ENCODE measurements around the gene HIVEP3. TPM values are rescaled to one million over a fixed set of nuclear protein-coding genes. Genes with fewer than 3 reads are reported as not detected.

The HIVEP3 gene
- total and polyA plus RNA-seq, 8 donors: 1.8 to 65.3 (median 3.8) TPM

DNA sequence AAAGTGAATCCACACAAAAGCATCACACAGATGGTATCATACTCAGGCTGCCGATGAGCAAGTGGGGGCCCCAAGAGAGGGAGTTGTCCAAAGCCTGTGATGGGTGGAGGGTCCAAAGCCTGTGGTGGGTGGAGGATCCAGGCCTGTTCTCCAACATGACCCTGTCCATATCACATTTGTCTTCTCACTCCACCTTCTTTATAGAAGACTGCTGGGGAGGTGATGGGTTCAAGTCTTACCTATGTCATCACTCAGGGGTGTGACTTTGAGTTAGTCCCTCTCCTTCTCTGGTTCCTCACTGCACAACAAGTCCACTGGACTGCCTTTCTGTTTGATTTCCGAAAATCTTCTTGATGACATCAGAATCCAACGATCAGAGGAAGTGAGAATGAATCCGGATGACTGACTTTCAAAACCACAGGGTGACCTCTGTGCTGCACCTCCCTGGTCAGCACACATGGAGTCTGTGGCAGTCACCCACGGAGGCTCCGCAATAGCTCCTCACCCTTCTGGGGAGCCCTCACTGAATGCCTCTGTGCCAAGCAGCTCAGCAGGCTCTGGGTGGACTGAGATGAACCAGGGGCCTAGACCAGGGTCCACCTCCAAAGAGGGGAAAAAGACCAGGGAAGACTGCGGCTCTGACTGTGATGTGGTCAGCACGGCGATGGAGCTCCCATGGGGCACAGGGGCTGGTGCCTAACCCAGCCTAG lies 166.8 kb downstream of the HIVEP3 start:
- TF ChIP-seq POLR2A (IDR thresholded peaks at IDR 0.05): no peak
- TF ChIP-seq EP300 (IDR thresholded peaks at IDR 0.05): no peak
- no peak for TF ChIP-seq POLR2AphosphoS5 (IDR thresholded peaks at IDR 0.05)
- TF ChIP-seq, protein P1, sequence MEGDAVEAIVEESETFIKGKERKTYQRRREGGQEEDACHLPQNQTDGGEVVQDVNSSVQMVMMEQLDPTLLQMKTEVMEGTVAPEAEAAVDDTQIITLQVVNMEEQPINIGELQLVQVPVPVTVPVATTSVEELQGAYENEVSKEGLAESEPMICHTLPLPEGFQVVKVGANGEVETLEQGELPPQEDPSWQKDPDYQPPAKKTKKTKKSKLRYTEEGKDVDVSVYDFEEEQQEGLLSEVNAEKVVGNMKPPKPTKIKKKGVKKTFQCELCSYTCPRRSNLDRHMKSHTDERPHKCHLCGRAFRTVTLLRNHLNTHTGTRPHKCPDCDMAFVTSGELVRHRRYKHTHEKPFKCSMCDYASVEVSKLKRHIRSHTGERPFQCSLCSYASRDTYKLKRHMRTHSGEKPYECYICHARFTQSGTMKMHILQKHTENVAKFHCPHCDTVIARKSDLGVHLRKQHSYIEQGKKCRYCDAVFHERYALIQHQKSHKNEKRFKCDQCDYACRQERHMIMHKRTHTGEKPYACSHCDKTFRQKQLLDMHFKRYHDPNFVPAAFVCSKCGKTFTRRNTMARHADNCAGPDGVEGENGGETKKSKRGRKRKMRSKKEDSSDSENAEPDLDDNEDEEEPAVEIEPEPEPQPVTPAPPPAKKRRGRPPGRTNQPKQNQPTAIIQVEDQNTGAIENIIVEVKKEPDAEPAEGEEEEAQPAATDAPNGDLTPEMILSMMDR (IDR thresholded peaks at IDR 0.05): no peak
- Histone ChIP-seq H3K27ac (peak overlapping the region in 2 of 5 donors; percentile 59 to 60), H3K9me3 (no peaks in the 10 kb centered on the region), H3K27me3 (no peaks in the 10 kb centered on the region), H3K4me3 (no peak overlapping the region), H3K36me3 (no peaks in the 10 kb centered on the region), H3K4me1 (peaks cover 0 to 20% (median 0%) of the 10 kb centered on the region in 4 donors)
- intact Hi-C loops (cut with DNase I; ENCODE audit: low total_unique reads): no loop called here
- no peak for DNase-seq
- WGBS, 5 donors: 77 to 87% (median 83%) methylated on average over 7 to 9 of the region's 9 CpGs

DNA sequence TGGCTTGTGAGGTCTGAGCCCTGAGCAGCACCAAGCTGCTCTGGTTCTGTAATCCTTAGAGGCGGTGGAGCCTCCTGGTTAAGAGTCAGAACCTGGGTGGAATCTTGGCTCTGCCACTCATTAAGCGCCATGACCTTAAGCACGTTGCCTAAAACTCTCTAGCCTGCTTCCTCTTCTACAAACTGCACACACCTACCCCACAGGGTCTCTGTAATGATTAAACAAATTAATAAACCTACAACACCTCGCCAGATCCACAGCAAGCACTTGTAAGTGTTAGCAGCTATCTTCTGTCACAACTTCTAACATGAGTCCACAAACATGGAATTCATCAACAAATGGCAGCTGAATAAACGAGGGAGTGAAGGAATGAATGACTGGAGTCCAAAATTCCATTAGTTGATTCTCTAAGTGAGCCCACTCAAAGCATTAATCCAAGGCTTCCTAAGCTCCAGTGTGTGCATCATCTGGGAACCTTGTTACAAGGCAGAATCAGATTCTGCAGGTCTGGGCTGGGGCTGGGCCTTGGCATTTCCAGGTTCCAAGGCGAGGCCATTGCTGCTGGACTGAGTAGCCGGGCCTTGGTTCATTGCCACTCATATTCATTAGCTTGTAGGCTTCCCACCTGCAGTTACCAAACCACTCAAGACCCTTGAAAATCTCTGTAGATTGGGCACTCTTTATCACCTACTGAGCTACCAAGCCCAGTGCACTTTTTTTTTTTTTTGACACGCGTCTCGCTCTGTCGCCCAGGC lies 168.6 kb downstream of the HIVEP3 start:
- Histone ChIP-seq H3K9me3 (no peaks in the 10 kb centered on the region), H3K36me3 (no peaks in the 10 kb centered on the region), H3K27me3 (no peaks in the 10 kb centered on the region), H3K27ac (no peak overlapping the region), H3K4me3 (no peak overlapping the region), H3K4me1 (peaks cover 0 to 20% (median 0%) of the 10 kb centered on the region in 4 donors)
- TF ChIP-seq, protein P1 (IDR thresholded peaks at IDR 0.05): no peak
- TF ChIP-seq EP300 (IDR thresholded peaks at IDR 0.05) (no peak), POLR2AphosphoS5 (IDR thresholded peaks at IDR 0.05) (no peak), POLR2A (IDR thresholded peaks at IDR 0.05) (no peak)
- intact Hi-C loops (cut with DNase I; ENCODE audit: low total_unique reads): no loop called here
- WGBS, 5 donors: 67 to 71% (median 68%) methylated on average over 11 of the region's 11 CpGs
- DNase-seq: no peak

DNA sequence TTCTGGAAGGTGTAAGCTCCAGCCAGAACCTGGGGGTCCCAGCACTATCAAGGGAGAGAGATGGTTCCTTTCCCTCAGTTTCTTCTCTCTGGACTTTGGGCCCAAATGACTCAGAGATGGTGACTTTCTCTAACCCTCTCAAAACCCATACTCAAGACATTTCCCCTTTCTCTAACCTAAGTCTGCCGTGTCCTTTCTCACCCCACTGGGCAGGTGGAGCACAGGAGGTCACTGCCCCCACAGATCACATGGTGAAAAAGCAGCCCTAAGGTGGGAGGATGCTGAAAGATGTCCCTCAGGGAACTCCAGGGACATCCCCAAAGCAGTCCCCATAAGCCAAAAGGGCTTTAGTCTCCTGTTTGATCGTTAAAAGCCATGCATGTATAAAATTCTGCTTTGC lies 173.7 kb downstream of the HIVEP3 start:
- DNase-seq: no peak
- Histone ChIP-seq H3K4me3 (no peak overlapping the region), H3K4me1 (peaks cover 0 to 20% (median 2%) of the 10 kb centered on the region in 4 donors), H3K9me3 (no peaks in the 10 kb centered on the region), H3K36me3 (no peaks in the 10 kb centered on the region), H3K27me3 (no peaks in the 10 kb centered on the region), H3K27ac (no peak overlapping the region)
- WGBS, 5 donors: 82 to 89% (median 86%) methylated on average over 2 of the region's 2 CpGs
- TF ChIP-seq EP300 (IDR thresholded peaks at IDR 0.05) (no peak), POLR2A (IDR thresholded peaks at IDR 0.05) (no peak), POLR2AphosphoS5 (IDR thresholded peaks at IDR 0.05) (no peak)
- TF ChIP-seq, protein P1 (IDR thresholded peaks at IDR 0.05): no peak
- intact Hi-C loops (cut with DNase I; ENCODE audit: low total_unique reads): no loop called here

DNA sequence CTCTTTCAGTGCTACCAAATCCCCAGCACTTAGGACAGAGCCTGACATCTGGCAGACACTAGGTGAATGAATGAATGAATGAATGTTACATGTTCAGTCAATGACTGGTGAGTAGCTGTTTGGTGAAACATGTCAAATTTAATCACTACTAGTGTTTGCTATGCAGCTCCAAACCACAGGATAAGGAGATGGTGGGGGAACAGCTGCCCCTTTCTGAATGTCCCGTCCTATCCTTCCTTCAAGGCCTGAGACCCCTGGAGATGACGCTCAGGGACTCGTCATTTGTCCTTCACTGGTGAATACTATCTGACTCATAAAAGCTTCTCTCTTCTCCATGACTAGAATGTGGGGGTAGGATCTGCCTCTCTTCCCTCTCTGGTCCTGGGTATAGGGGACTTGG lies 175.4 kb downstream of the HIVEP3 start:
- H3K4me1 ChIP-seq: peaks cover 0 to 29% (median 2%) of the 10 kb centered on the region in 4 donors
- WGBS, 5 donors: 92 to 94% (median 93%) methylated on average over 3 of the region's 3 CpGs
- H3K4me3 ChIP-seq: no peak overlapping the region
- no peaks in the 10 kb centered on the region for H3K9me3 ChIP-seq
- H3K27me3 ChIP-seq: no peaks in the 10 kb centered on the region
- intact Hi-C loops (cut with DNase I; ENCODE audit: low total_unique reads): no loop called here
- no peak for DNase-seq
- TF ChIP-seq POLR2A (IDR thresholded peaks at IDR 0.05) (no peak), POLR2AphosphoS5 (IDR thresholded peaks at IDR 0.05) (no peak), EP300 (IDR thresholded peaks at IDR 0.05) (no peak)
- TF ChIP-seq, protein P1 (IDR thresholded peaks at IDR 0.05): no peak
- no peaks in the 10 kb centered on the region for H3K36me3 ChIP-seq
- H3K27ac ChIP-seq: no peak overlapping the region
